Bone marrow (tissue), 2 donors: ENCODE data around the gene VDR.
"Not testable (repeated sequence)": the region's sequence is repeated elsewhere in the genome, so short reads cannot be mapped to it uniquely, and the experiment has no call there.

Source experiments
- DNase-seq, 2 donors: peaks; one replicate each; lab custom pipeline; 2025; lab: John Stamatoyannopoulos, UW

VDR gene

GRCh38 chr12:47828008-47828975 lies 76.5 kb downstream of the VDR start:
- DNase-seq = no peak

DNA sequence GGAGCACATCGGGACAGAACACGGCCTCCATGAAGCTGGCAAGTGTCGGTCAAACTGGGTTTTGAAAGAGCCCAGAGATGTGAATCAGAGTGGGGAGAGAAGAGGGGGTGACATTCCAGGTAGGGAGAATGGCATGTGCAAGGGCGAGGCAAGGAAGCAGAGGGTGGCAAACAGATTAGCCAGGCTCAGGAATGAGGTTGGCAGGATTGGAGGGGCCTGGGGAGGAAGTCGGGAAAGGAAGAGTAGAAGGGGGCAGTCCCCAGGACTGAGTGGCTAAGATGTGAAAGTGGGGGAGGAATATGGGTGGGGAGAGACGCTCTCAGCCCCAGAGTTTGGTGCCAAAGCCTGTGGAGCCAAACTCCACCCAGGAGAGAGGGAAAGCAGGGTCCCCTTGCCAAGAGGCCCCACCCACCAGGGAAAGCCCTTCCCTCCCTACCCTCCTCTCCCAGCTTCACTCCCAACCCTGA lies 79.6 kb downstream of the VDR start:
- DNase-seq = no peak

DNA sequence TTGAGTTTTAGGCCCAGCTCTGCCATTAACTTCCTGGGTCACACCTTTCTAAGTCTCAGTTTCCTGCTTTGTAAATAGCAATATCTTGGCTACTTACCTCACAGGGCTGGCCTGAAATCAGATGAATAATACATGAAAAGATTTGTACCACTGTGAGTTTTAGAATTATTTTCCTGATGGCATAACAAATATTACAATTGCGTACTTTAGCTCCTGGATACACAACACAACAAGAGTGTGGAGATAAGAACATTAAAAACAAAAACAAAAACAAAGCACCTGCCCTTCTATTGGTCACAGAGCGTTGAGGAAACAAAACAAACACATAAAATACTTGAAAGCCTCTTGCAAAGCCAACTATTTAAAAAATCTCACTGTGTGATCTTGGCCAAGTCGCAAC lies 80.2 kb downstream of the VDR start:
- no peak for DNase-seq

DNA sequence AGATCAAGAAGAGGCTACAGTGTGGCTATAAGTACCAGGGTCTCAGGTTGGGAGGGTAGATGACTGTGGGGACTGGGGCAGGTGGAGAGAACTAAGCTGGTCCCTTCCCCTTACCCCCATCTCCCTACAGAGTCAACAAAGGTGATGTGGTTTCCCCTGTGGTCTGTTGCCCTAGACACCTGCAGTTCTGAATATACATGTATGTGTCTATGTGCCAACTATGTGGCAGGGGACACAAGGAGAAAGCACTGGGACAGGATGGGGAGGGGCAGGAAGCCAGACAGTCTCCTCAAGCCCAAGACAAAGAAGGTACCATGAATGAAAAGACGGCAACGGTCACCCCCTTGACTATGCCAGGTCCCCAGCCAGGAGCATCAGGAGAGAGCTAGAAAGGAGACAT lies 80.6 kb downstream of the VDR start:
- DNase-seq = no peak

- DNase-seq = no peak
These were observed 81.2 kb downstream of the VDR start for GRCh38 chr12:47823422-47824086.

DNA sequence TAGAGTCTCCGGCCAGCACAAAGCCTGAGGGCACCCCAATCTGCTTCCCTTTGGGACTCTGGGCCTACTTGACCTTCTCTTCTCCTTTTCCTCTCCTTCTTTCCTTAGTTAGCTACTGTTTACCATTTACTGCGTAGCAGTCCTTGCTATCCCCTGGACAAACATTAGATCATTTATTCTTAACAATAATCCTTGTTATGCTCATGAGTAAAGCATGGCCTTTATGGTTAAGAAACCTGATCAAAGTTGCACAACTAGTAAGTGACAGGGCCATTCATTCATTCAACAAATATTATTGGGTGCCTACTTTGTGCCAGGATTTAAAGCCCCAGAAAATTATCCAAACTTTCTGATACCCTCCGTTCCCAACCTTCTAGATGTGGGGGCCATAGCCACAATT lies 81.9 kb downstream of the VDR start:
- no peak for DNase-seq

DNA sequence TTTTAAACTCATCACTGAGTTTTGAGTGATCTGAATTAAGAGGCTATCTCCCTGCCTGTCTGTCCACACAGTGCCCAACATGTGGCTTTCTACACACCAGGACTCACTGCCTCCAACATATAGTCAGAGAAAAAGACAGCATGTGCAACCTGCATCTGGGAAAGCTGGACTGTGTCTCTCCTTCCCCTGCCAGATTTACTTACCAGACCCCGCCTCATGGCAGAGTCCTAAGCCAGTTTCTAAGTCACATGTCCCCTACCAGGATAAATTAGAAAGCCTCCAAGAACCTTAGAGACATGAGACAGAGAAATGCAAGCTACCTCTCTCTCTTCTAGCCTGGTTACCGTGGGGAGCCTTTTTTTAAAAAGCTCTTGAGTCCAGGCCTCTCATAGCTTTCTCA lies 82.4 kb downstream of the VDR start:
- DNase-seq = no peak

DNA sequence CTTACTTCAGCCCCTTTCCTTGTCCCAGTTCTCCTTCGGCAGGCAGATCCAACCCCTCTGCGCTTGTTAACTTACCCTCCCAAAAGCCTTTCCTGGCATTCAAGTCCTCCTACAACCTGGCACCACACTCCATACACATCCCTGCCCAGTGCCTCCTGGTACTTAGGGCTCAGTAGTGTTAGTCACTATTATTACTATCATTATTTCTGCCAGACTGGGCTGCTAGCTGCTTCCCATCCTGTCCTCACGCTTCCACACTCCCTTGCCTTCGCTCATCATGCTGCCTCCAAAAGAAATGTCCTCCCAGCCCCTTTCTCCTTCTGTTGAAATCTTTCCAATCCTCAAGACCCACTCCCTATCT lies 83.5 kb downstream of the VDR start:
- DNase-seq = no peak

DNA sequence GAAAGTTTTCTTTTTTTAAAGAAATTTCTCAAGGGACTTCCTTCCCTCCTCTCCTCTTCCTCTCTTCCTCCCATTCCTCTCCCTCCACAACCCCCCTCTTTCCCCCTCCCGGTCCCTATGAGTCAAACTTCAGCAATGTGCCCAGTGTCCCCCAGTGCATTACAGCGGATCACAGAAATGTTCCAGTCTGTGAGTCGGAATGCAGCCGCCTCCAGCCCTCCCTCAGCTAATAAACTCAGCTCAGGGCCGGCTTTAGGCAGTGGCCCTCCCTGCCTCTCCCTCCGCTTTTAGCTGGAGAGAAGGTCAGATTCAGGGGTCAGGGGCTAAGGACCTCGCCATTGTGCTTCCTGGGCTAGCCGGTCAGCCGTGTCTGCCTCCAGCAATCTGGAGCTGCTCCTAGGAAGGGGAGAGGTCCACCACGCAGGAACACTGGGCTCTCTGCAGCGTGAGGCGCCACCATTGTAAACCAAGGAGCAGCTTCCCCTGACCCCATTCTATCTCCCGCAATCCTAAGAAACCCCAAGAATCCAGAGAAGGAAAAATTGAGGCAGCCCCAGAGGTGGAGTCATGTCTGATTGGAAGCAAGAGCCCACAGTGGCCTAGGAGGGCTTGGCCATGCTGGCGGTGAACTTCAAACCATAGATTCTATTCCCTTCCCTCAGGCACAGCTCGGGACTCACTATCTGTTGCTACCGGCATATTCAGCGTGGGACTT lies 84.0 kb downstream of the VDR start:
- no peak for DNase-seq

DNA sequence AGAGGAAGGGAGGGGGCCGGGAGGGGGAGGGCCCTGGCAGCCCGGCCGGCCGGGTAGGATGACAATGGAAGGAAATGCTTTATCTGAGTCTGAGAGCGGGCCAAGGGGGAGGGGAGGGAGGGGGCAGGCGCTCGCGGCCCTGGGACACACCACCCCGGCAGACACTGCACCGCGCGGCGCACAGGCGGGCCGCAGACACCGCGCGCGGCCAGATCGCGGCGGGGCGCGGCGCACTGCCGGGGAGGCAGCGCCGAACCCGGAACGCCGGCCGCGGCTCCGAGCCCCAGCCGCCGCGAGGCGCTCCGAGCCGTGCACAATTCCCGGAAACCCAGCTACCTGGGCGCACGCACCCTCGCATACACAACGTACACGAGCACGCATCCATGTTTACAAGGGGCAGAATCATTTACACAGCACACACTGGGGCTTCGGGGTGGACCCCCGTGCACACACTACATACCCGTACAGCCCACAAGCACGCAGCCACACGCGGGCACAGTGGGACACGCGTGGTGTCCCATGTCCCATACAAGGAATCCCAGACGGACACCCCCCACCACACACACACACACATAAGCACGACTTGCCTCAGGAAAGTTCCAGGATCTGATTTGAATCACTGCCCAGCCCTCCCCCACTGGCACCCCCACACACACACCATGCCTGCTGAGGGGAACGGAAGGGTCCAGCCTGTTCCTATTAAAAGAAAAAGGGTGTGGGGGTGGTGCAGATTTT lies 84.7 kb downstream of the VDR start, which contains the start of gene HDAC7:
HDAC7 (minus strand) TSS at position 8 of the 735 bp plus-strand sequence. CDS start 118 bp downstream, outside the sequence.
- peak; percentile 47 to 60 for DNase-seq

DNA sequence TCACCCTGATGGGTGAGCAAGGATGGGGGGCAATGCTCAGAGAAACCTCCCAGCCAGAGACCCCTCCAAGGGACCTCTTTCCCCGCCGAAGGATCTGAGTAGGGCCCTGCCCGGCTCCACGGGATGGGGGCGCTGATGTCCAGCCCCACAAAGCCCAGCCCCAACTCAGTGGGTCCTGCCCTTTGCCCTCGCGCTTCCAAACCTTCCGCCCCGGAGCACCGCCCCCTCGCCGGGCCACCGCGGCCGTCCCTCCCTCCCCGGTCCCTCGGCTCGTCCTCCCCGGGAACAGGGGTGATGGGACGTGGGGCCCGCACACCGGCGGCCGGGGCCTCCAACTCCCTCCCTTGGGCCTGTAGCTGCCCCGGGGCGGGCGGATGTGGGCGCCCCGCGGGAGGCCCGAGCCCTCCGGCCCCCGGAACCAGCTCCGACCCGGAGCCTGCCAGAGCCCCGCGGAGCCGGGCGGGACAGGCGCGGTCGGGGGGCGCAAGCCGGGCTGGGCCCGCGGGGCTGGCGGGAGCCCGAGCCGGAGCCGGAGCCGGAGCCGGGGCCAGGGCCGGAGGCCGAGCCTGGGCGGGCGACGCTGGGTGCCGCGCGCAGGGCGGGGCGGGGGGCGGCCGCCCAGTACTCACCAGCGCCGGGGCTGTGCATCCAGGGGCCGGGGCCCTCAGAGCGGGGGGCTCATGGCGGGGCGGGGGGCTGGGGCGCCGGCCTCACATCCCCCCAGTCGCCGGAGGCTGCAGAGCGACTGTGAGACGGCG lies 85.5 kb downstream of the VDR start:
- peak in 1 of 2 donors; percentile 26 for DNase-seq

- DNase-seq = no peak
These were observed 86.2 kb downstream of the VDR start for GRCh38 chr12:47818467-47819137.

- no peak for DNase-seq
These were observed 86.8 kb downstream of the VDR start for GRCh38 chr12:47818007-47818376.

GRCh38 chr12:47817272-47818006 lies 87.4 kb downstream of the VDR start:
- DNase-seq = peak in 1 of 2 donors; percentile 28

DNA sequence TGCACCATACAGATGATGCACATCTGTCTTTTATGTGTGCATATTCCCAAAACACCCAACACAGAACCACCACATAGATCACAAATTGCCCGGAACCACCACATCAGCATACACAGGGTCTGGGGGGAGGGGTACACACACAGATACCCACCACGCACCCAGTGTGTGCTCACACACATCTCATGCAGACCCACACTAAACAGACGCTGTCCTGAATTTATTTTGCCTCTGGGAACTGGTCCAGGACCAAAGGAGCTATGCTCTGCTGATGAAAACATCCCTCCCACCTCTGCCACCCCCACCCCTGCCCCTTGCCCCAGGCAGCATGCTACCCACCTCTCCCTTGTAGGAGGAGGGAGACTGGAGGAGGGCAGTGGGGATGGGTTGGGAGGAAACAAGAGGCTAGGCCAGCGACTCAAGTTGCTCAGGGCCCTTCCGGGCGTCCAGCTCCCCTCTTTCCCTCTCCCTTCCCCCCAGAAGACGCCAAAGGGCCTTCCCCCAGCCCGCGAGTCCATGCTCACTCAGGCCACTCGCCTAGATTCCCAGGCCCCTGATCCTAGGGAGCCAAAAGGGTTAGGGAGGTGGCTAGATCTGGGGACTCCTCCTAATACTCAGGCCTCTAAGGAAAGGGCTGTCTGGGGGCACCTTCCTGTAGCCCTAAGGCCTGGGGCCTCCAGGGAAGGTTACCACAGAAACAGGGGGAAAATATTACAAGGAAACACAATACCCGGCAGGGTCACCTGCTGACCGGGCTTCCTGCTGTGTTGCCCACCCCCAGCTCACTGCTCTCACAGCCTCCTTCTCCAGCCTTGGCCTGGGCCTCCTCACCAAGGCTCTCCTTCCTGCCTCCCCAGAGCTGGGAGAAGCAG lies 88.2 kb downstream of the VDR start:
- DNase-seq = no peak

DNA sequence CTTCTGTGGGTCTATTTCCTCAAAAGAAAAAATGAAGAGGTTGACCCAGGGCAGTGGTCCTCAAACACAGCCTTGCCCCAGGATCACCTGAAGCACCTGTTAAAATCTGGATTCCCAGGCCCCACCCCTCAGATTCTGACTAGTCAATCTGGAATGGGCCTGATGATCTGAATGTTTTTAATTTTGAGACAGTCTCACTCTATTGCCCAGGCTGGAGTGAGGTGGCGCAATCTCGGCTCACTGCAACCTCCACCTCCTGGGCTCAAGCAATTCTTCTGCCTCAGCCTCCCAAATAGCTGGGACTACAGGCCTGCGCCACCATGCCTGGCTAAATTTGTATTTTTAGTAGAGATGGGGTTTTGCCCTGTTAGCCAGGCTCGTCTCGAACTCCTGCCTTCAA lies 89.3 kb downstream of the VDR start:
- not testable (repeated sequence) for DNase-seq

DNA sequence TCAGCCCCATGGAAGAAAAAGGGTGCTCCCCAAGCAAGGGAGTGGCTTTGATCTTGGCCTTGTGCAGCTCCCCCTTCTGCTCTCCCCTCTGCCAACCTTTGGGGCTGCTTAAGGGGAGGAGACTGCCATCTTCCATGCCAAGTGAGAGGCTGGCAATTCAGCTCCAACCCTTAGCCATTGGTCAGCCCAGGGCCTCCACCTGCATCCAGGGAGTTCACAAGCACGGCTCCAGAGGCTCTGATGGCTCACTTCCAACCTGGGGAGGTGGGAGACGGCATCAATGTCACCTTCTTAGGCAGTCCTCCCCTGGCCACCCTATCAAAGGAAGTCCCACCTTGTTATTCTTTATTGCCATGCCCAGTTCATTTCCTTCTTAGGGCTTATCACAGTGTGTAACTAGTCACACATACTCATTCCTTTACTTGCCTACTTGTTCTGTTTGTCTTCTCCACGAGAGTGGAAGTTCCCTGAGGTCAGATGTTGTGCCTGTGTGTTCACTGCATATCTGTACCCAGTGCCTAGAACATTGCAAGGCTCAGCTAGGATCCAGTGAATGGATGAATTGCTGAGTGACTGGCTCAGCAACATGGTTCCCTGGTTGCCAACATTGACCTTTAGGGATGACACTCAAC lies 90.1 kb downstream of the VDR start:
- DNase-seq = no peak

DNA sequence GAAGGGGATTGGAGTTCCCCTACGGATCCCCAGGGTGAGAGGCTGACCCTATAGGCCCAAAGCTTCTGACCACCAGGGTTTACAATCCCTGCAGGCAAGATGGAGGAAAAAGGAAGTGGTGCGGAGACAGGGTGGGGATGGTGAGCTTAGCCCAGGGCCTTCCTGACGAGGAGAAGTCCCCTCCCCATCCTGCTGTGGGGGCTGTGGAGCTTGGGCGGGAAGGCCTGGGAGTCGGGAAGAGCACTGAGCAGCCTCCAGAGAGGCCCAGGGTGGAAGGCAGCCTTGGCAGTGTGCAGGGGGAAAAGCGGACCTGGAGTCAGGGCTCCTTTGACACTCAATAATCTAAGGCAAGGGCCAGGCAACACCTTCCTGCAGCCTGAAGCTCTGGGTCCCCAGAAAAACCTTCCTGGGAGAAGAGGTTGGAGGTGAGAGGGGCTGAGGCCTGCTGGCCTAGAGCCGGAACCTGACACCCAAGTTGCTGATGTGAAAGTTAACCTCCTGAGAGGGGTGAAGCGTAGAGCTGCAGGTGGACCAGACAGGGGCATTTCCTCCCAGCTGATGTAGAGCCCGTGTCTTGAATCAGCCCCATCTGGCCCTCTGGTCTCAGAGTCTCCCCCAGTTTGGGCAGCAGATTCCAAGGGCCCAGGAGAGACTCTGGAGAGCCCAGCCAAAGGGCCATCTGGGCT lies 91.1 kb downstream of the VDR start:
- DNase-seq = peak; percentile 59 to 77
